BLaER1 treated with 17β-estradiol and CSF1 and Interleukin-3, amounts not matched to agents 10 nM and 100 nM (cell line): ENCODE data around the gene CPSF7.
A peak's percentile ranks its signal among the peaks of the same experiment; 100 is the strongest.

Experiments
- H3K27ac ChIP-seq, 11 experiments: shearing (Covaris generic); formaldehyde crosslinking; 2 replicates each; pipeline ENCODE4 v1.8.1; 2022
- H3K27me3 ChIP-seq, 11 experiments: shearing (Covaris generic); formaldehyde crosslinking; 2 replicates each; pipeline ENCODE4 v1.8.1; 2022
- H3K36me3 ChIP-seq, 11 experiments: shearing (Covaris generic); formaldehyde crosslinking; 2 replicates each; pipeline ENCODE4 v1.8.1; 2022
- H3K4me1 ChIP-seq, 10 experiments: shearing (Covaris generic); formaldehyde crosslinking; 2 replicates each; pipeline ENCODE4 v1.8.1; 2022
- H3K4me2 ChIP-seq, 11 experiments: shearing (Covaris generic); formaldehyde crosslinking; 2 replicates each; pipeline ENCODE4 v1.8.1; 2022
- H3K4me3 ChIP-seq, 10 experiments: shearing (Covaris generic); formaldehyde crosslinking; 2 replicates each; pipeline ENCODE4 v1.8.1; 2022
- H3K9ac ChIP-seq, 11 experiments: shearing (Covaris generic); formaldehyde crosslinking; 2 replicates each; pipeline ENCODE4 v1.8.1; 2022
- H3K9me3 ChIP-seq, 11 experiments: shearing (Covaris generic); formaldehyde crosslinking; replicated peaks in 1 of 11; 2 replicates each; pipeline ENCODE4 v1.8.1; 2022
- H4K20me1 ChIP-seq, 11 experiments: shearing (Covaris generic); formaldehyde crosslinking; 2 replicates each; pipeline ENCODE4 v1.8.1; 2022
- Cebpa-rat ChIP-seq, 11 experiments: shearing (Covaris generic); IDR thresholded peaks; 2 replicates each; pipeline ENCODE4 v1.8.1; 2022

The CPSF7 gene

DNA sequence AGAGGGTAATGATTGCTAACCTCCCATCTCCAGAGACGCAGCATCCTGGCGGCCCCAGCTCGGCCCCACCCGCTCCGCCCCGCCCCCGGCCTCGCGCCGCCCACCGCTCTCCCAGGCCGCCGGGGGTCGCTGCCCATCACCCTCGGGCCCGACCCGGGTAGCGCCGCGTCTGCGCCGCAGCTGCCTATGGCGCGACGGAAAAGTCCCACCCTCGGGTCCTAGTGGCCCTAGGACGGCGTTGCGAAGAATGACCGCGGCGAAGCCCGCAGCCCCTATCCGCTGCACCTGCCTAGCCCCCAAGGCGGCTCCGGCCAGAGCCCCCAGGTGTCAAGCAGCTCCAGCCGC lies 457 bp downstream of the CPSF7 start:
- Histone ChIP-seq H3K27ac (peak overlapping the region; percentile 95 to 100 (median 99)), H3K4me3 (peak overlapping the region; percentile 72 to 98 (median 88)), H3K27me3 (no peaks in the 10 kb centered on the region), H3K9me3 (no peaks in the 10 kb centered on the region), H3K4me2 (peak overlapping the region; percentile 84 to 95 (median 91)), H3K4me1 (peaks cover 34 to 63% (median 42%) of the 10 kb centered on the region in 10 experiments), H3K9ac (peak overlapping the region; percentile 94 to 100 (median 99)), H4K20me1 (peaks cover 53 to 84% (median 71%) of the 10 kb centered on the region in 11 experiments; a peak in 21 of 22 replicates), H3K36me3 (peaks cover 55 to 77% (median 64%) of the 10 kb centered on the region in 11 experiments)
- TF ChIP-seq Cebpa-rat (IDR thresholded peaks at IDR 0.05), result no peak

GRCh38 chr11:61425367-61426131 lies 4.2 kb downstream of the CPSF7 start:
- Histone ChIP-seq H3K36me3 (peaks cover 83 to 86% (median 85%) of the 10 kb centered on the region in 11 experiments), H3K9me3 (no peaks in the 10 kb centered on the region), H3K4me2 (peak overlapping the region in 3 of 11 experiments; percentile 16 to 56 (median 30); a peak in 3 of 22 replicates), H3K4me1 (peaks cover 14 to 53% (median 21%) of the 10 kb centered on the region in 10 experiments), H3K27me3 (no peaks in the 10 kb centered on the region), H3K27ac (no peak overlapping the region), H3K4me3 (no peak overlapping the region), H4K20me1 (peaks cover 67 to 87% (median 85%) of the 10 kb centered on the region in 11 experiments), H3K9ac (peak overlapping the region in 8 of 11 experiments; percentile 2 to 67 (median 25); a peak in 11 of 22 replicates)
- no peak for TF ChIP-seq Cebpa-rat (IDR thresholded peaks at IDR 0.05)

- H3K4me2 ChIP-seq, result no peak overlapping the region
- no peak overlapping the region for H3K27ac ChIP-seq
- no peak for TF ChIP-seq Cebpa-rat (IDR thresholded peaks at IDR 0.05)
- H3K4me3 ChIP-seq, result no peak overlapping the region
- H3K9ac ChIP-seq, result no peak overlapping the region
- peaks cover 99 to 100% (median 100%) of the 10 kb centered on the region in 11 experiments for H3K36me3 ChIP-seq
- no peaks in the 10 kb centered on the region for H3K27me3 ChIP-seq
- no peaks in the 10 kb centered on the region for H3K9me3 ChIP-seq
- peaks cover 96 to 100% (median 100%) of the 10 kb centered on the region in 11 experiments for H4K20me1 ChIP-seq
- peaks cover 0 to 55% (median 16%) of the 10 kb centered on the region in 10 experiments; a peak in 11 of 20 replicates for H3K4me1 ChIP-seq
Measured at GRCh38 chr11:61422226-61422625, 7.5 kb downstream of the CPSF7 start.

- H4K20me1 ChIP-seq, result peaks cover 74 to 100% (median 88%) of the 10 kb centered on the region in 11 experiments
- peaks cover 99 to 100% (median 100%) of the 10 kb centered on the region in 11 experiments for H3K36me3 ChIP-seq
- TF ChIP-seq Cebpa-rat (IDR thresholded peaks at IDR 0.05), result no peak
Measured at GRCh38 chr11:61418136-61418535, 11.6 kb downstream of the CPSF7 start.

GRCh38 chr11:61417670-61418069 lies 12.1 kb downstream of the CPSF7 start:
- H3K27me3 ChIP-seq, result no peaks in the 10 kb centered on the region
- peak overlapping the region in 5 of 11 experiments; percentile 12 to 45 (median 15); a peak in 7 of 22 replicates for H3K4me2 ChIP-seq
- peak overlapping the region in 4 of 11 experiments; percentile 15 to 37 (median 24); a peak in 3 of 22 replicates for H3K9ac ChIP-seq
- no peak overlapping the region for H3K4me3 ChIP-seq
- H3K9me3 ChIP-seq, result no peaks in the 10 kb centered on the region
- H3K4me1 ChIP-seq, result peaks cover 10 to 50% (median 25%) of the 10 kb centered on the region in 10 experiments; a peak in 19 of 20 replicates
- peak overlapping the region in 6 of 11 experiments; percentile 6 to 53 (median 46); a peak in 9 of 22 replicates for H3K27ac ChIP-seq
- peaks cover 69 to 100% (median 88%) of the 10 kb centered on the region in 11 experiments for H4K20me1 ChIP-seq
- 0 out of 22 replicates have a peak, but pooled peaks of 1 of the 11 experiments have one; percentile 10 for TF ChIP-seq Cebpa-rat (IDR thresholded peaks at IDR 0.05)
- peaks cover 100% of the 10 kb centered on the region in 11 experiments for H3K36me3 ChIP-seq

More at GRCh38 chr11:61418136-61418535, 11.6 kb downstream of the CPSF7 start:
- peaks cover 10 to 50% (median 25%) of the 10 kb centered on the region in 10 experiments; a peak in 19 of 20 replicates for H3K4me1 ChIP-seq
- H3K27me3 ChIP-seq, result no peaks in the 10 kb centered on the region
- H3K9ac ChIP-seq, result peak overlapping the region in 5 of 11 experiments; percentile 16 to 37 (median 24); a peak in 3 of 22 replicates
- H3K4me3 ChIP-seq, result no peak overlapping the region
- H3K27ac ChIP-seq, result peak overlapping the region in 5 of 11 experiments; percentile 6 to 53 (median 47); a peak in 7 of 22 replicates
- H3K4me2 ChIP-seq, result peak overlapping the region in 4 of 11 experiments; percentile 12 to 45 (median 22); a peak in 6 of 22 replicates
- no peaks in the 10 kb centered on the region for H3K9me3 ChIP-seq

DNA sequence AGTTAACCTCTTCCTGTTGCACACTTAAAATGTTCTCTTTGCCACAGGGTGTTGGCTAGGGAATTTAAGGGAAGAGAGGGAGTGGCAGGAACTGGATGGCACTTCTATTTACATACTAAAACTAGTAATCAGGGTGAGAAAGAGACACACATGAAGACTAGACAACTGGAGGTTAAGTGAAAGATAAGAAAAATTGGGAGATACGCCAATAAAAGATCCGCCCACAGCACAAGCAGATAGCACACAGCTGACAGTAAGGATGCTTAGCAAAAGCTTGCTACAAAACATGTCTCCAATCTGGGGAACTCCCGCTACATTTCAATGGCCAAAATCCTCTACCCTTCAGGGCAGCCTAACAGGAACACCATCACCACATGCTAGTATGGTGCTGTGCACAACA lies 12.8 kb downstream of the CPSF7 start:
- H3K4me3 ChIP-seq, result no peak overlapping the region
- peak overlapping the region in 1 of 11 experiments; percentile 45; a peak in 2 of 22 replicates for H3K4me2 ChIP-seq
- H3K9ac ChIP-seq, result 0 out of 22 replicates have a peak overlapping the region, but pooled peaks of 1 of the 11 experiments have one; percentile 15
- peaks cover 100% of the 10 kb centered on the region in 11 experiments for H3K36me3 ChIP-seq
- peak overlapping the region in 4 of 11 experiments; percentile 27 to 53 (median 36); a peak in 6 of 22 replicates for H3K27ac ChIP-seq
- H3K9me3 ChIP-seq, result no peaks in the 10 kb centered on the region
- no peak for TF ChIP-seq Cebpa-rat (IDR thresholded peaks at IDR 0.05)
- peaks cover 62 to 100% (median 86%) of the 10 kb centered on the region in 11 experiments for H4K20me1 ChIP-seq
- H3K27me3 ChIP-seq, result no peaks in the 10 kb centered on the region
- peaks cover 10 to 50% (median 25%) of the 10 kb centered on the region in 10 experiments; a peak in 19 of 20 replicates for H3K4me1 ChIP-seq

GRCh38 chr11:61415381-61415780 lies 14.4 kb downstream of the CPSF7 start:
- Histone ChIP-seq H3K36me3 (peaks cover 100% of the 10 kb centered on the region in 11 experiments), H3K4me3 (no peak overlapping the region), H3K9ac (0 out of 22 replicates have a peak overlapping the region, but pooled peaks of 1 of the 11 experiments have one; percentile 12), H3K27ac (no peak overlapping the region), H3K4me2 (peak overlapping the region in 5 of 11 experiments; percentile 25 to 55 (median 39); a peak in 5 of 22 replicates), H3K4me1 (peaks cover 10 to 50% (median 25%) of the 10 kb centered on the region in 10 experiments; a peak in 19 of 20 replicates), H3K27me3 (no peaks in the 10 kb centered on the region), H3K9me3 (no peaks in the 10 kb centered on the region), H4K20me1 (peaks cover 49 to 100% (median 76%) of the 10 kb centered on the region in 11 experiments)
- TF ChIP-seq Cebpa-rat (IDR thresholded peaks at IDR 0.05), result no peak

- Histone ChIP-seq H4K20me1 (peaks cover 41 to 100% (median 74%) of the 10 kb centered on the region in 11 experiments), H3K27ac (peak overlapping the region in 5 of 11 experiments; percentile 9 to 31 (median 19); a peak in 7 of 22 replicates), H3K9me3 (no peaks in the 10 kb centered on the region), H3K4me2 (peak overlapping the region in 10 of 11 experiments; percentile 6 to 55 (median 24); a peak in 11 of 22 replicates), H3K36me3 (peaks cover 100% of the 10 kb centered on the region in 11 experiments), H3K4me3 (no peak overlapping the region), H3K27me3 (no peaks in the 10 kb centered on the region), H3K4me1 (peaks cover 10 to 50% (median 25%) of the 10 kb centered on the region in 10 experiments; a peak in 19 of 20 replicates), H3K9ac (peak overlapping the region in 2 of 11 experiments; percentile 12 to 14; a peak in 2 of 22 replicates)
- no peak for TF ChIP-seq Cebpa-rat (IDR thresholded peaks at IDR 0.05)
Measured at GRCh38 chr11:61414547-61414946, 15.2 kb downstream of the CPSF7 start.
